GM15510 (cell line): ENCODE results near the gene ARHGAP35.
A peak's percentile ranks its signal among the peaks of the same experiment; 100 is the strongest.

Source experiments
- POLR2A ChIP-seq: IDR thresholded peaks from 3 replicates; pipeline ENCODE4 v1.6.1; 2011; ENCODE audit warnings: borderline replicate concordance; ENCODE audit not compliant: insufficient read length; ENCODE audit errors: extremely low read depth

The ARHGAP35 gene

GRCh38 chr19:46839752-46840497 is 20.9 kb upstream of the ARHGAP35 start:
- no peak for TF ChIP-seq POLR2A

GRCh38 chr19:46840498-46840942 is 20.3 kb upstream of the ARHGAP35 start:
- TF ChIP-seq POLR2A, result no peak

DNA sequence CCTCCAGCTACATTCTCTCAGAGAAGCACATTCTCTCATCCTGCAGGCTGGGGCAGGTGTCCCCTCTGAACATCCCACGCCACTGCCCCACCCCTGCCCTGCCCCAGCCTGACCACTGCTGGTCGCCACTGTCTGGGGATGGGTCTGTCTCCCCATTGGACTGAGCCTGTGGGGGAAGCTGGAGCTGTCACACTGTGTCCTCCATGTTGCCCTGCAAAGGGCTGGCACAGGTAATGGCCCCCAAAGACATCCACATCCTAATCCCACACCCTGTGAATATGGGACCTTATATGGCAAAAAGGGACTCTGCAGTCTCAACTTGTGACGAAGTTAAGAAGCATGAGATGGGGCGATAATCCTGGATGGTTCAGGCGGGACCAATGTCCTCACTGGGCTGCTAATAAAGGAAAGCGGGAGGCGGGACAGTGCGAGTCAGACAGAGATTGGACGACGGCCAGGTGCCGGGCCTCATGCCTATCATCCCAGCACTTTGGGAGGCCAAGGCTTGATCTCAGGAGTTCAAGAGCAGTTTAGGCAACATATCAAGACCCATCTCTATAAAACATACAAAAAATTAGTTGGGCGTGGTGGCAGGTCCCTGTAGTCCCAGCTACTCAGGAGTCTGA is 19.2 kb upstream of the ARHGAP35 start:
- TF ChIP-seq POLR2A, result no peak

- TF ChIP-seq POLR2A, result no peak
These were observed 18.0 kb upstream of the ARHGAP35 start for GRCh38 chr19:46842791-46843190.

DNA sequence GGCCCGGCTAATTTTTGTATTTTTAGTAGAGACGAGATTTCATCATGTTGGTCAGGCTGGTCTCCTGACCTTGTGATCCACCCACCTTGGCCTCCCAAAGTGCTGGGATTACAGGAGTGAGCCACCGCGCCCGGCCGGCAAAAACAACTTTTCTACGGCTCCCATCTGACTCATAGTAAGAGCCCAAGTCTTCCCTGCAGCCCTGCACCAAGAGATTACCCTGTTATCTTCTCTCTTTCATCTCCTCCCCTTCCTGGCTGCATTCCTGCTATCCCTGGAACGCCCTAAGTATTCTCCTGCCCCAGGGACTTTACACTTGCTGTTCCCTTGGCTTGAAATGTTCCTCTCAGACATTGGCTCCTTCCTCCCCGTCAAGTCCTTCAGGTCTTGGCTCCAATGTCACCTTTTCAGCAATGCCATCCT is 16.7 kb upstream of the ARHGAP35 start:
- no peak for TF ChIP-seq POLR2A

GRCh38 chr19:46845959-46846459 is 14.8 kb upstream of the ARHGAP35 start:
- no peak for TF ChIP-seq POLR2A

GRCh38 chr19:46847528-46847927 is 13.3 kb upstream of the ARHGAP35 start:
- no peak for TF ChIP-seq POLR2A

DNA sequence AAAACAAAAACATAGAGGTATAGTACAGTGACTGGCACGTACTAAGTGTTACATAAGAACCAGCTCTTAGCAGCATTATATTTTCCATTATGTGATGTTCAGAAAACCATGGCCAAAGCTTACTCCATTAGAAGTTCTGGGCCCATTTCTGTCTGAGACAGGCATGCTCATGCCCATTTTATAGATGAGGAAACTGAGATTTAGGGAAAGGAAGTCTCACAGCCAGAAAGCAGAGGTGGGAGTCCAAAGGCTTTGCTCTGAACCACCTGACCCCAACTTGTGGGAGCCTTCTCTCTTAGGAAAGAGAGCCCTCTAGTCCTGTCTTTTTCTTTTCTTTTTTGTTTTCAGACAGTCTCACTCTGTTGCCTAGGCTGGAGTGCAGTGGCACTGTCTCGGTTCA is 12.4 kb upstream of the ARHGAP35 start:
- no peak for TF ChIP-seq POLR2A

DNA sequence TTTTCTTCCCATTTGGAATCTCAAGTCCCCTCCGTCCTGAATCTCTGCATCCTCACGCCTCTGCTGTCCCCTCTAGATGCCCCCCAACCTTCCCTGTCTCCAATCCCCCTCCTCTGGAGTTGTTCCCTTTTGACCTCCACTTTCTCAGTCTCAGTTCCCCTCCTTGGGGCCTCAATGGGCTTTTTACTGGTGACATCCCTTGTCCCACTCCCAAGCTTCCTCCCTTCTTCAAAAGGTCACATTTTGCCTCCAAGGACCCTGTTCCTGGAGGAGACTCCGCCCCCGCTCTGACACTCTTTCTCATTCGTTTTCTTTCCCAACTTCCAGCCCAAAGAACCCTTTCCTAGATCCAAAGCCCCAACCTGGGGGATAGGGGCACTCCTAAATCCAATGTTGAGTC is 11.2 kb upstream of the ARHGAP35 start:
- TF ChIP-seq POLR2A, result no peak

- peak; percentile 80 for TF ChIP-seq POLR2A
These were observed 10.3 kb upstream of the ARHGAP35 start, which contains the start of gene AP2S1 for GRCh38 chr19:46850228-46851203. Gene AP2S1 (minus strand): TSS chr19:46850846. CDS start chr19:46850766, 80 bp downstream.

- TF ChIP-seq POLR2A, result no peak
These were observed 8.0 kb upstream of the ARHGAP35 start for GRCh38 chr19:46852830-46853229.

DNA sequence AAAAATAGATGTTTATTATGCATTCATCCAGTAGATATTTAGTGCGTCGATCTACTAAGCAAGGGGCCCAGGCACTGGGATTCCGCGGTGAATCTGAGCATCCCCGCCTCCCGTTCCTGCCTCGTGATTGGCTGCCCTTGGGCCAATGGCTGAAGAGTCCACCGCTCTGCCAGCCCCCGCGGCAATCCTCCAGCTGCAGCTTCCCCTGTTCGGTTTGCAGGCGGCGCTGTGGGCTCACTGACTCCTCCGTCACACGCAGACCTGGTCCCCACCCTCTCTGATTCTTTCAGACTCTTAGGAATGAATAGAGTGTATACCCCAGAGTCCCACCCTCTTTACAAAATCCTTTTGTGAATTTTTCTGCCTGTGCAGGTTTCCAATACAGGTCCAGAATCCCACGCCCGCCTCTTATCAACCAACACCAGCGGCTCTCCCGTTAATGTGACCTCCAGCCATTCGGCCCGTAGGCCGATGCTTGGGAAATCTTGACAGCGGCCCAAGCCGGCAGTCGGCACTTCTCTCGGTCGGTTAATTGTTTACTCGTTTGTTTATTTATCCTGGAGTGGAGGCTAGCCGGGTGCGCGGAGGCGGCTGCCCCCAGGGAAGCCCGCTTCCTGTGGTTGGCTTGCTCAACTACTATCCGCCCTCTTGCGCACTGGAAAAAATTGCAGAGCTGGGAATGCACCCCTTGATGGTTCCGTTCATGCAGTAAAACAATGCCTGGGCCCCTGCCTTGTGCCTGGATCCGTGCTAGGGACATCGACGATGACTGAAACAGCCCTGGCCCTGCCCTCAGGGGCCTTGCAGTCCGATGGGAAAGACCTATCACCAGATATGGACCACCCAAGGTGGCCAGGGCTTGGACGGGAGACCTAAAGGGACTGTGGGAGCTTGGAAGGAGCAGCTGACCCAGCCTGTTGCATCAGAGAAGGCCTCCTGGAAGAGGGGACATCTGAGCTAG is 4.5 kb upstream of the ARHGAP35 start:
- no peak for TF ChIP-seq POLR2A

DNA sequence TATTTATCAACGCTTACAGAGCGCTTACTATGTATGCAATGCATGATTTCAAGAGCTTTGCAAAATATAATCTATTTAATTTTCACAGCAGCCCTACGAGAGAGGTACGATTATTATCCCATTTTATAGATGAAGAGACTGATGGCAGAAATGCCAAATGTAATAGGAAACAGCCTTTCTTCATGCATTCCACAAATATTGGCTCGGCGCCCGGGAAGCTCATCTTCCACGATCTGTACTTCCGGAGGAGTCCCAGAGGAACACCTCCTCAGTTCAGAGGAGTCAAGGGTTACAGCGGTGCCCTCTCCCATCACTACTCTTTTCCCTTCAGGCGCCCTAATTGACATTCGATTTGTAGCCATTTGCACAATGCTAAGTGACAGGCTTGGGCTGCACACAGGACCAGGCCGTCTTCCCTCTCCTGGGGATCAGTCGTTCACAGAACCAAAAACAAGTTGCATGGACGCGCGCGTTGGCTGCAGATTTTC is 1.1 kb upstream of the ARHGAP35 start:
- peak; percentile 23 for TF ChIP-seq POLR2A
